Endothelial cell of umbilical vein (primary cell): ENCODE data around the gene CHMP4B. TPM values are rescaled to one million over a fixed set of nuclear protein-coding genes. Genes with fewer than 3 reads are reported as not detected.

Experiments used
- BruUV-seq: library from RNA; stranded (reverse); fragments of 400-500 nt; replicated peaks from 2 replicates; lab custom pipeline; 2021; lab: Mats Ljungman, UMichigan
- CTCF ChIA-PET: fragments of 300-600, 350-600 bp; sonication (Branson Sonifier 250); formaldehyde crosslinking; loops from one replicate; lab custom pipeline; 2021; ENCODE audit warnings: antibody characterized with exemption, inconsistent platforms; lab: Charles Lee
- POLR2A ChIA-PET: fragments of 300-600, 350-600 bp; sonication (Branson Sonifier 250); formaldehyde crosslinking; loops from one replicate; lab custom pipeline; 2021; ENCODE audit warnings: antibody characterized with exemption, inconsistent platforms; lab: Charles Lee
- DNase-seq: peaks from one replicate; pipeline ENCODE4 v3.0.0-alpha.2; 2011; ENCODE audit warnings: low read depth, low spot score
- FAIRE-seq: peaks from 2 replicates; lab custom pipeline; 2011; peaks lifted over from hg19 to GRCh38; lab: Jason Lieb, UNC
- H2AFZ ChIP-seq: 2 replicates; pipeline ENCODE4 v1.6.0; 2012; ENCODE audit warnings: low read depth, low read length, control low read depth, inconsistent platforms
- H3K27ac ChIP-seq: 2 replicates; pipeline ENCODE4 v1.5.1; 2011; ENCODE audit warnings: low read depth, mild to moderate bottlenecking, control low read depth, low read length, moderate library complexity; ENCODE audit not compliant: insufficient read depth
- H3K27me3 ChIP-seq, 2 experiments: 2 replicates each; pipeline versions ENCODE4 v1.6.0 to v1.6.1; 2011; ENCODE audit warnings: low read length in 2 of 2, mixed read lengths in 1 of 2; ENCODE audit not compliant: control insufficient read depth in 2 of 2, insufficient read depth in 2 of 2
- H3K36me3 ChIP-seq, 2 experiments: 2 replicates in 1 of 2; 3 replicates in 1 of 2; pipeline ENCODE4 v1.5.1; 2011; ENCODE audit warnings: low read length in 2 of 2, mild to moderate bottlenecking in 1 of 2, moderate library complexity in 1 of 2; ENCODE audit not compliant: control insufficient read depth in 2 of 2, insufficient read depth in 2 of 2; ENCODE audit errors: extremely low read depth in 1 of 2
- H3K4me1 ChIP-seq: 3 replicates; pipeline ENCODE4 v1.5.1; 2011; ENCODE audit warnings: mild to moderate bottlenecking, low read length; ENCODE audit not compliant: control insufficient read depth, insufficient read depth; ENCODE audit errors: extremely low read depth
- H3K4me2 ChIP-seq: 2 replicates; pipeline ENCODE4 v1.6.1; 2011; ENCODE audit warnings: low read length, control low read depth, mixed read lengths; ENCODE audit not compliant: insufficient read depth
- H3K4me3 ChIP-seq, 3 experiments: fragments of 200-600 bp in 1 of 3; sonication (generic), shearing (Covaris generic) in 1 of 3; replicated peaks in 1 of 3; 2 replicates each; pipeline ENCODE4 v1.5.1; 2011 to 2016; ENCODE audit warnings: control low read depth in 3 of 3, low read length in 3 of 3, mild to moderate bottlenecking in 2 of 3, inconsistent platforms in 1 of 3, low read depth in 1 of 3, moderate library complexity in 1 of 3; ENCODE audit not compliant: insufficient read depth in 1 of 3
- H3K79me2 ChIP-seq: 2 replicates; pipeline ENCODE4 v1.6.0; 2012; ENCODE audit warnings: low read length, inconsistent platforms; ENCODE audit not compliant: control insufficient read depth, insufficient read depth
- H3K9ac ChIP-seq: replicated peaks from 2 replicates; pipeline ENCODE3; 2011; ENCODE audit warnings: low read length, control low read depth; ENCODE audit not compliant: insufficient read depth; ENCODE audit errors: extremely low read depth
- H3K9me1 ChIP-seq: replicated peaks from 3 replicates; pipeline ENCODE4 v1.6.0; 2011; ENCODE audit warnings: mild to moderate bottlenecking, low read length; ENCODE audit not compliant: control insufficient read depth, insufficient read depth; ENCODE audit errors: extremely low read depth
- H3K9me3 ChIP-seq: replicated peaks from 2 replicates; pipeline ENCODE4 v1.5.1; 2012; ENCODE audit warnings: low read length, inconsistent platforms; ENCODE audit not compliant: control insufficient read depth, insufficient read depth
- H4K20me1 ChIP-seq: replicated peaks from 2 replicates; pipeline ENCODE3; 2011; ENCODE audit warnings: mild to moderate bottlenecking, low read length; ENCODE audit not compliant: control insufficient read depth, insufficient read depth; ENCODE audit errors: extremely low read depth
- EZH2 ChIP-seq: IDR thresholded peaks from 2 replicates; pipeline ENCODE4 v1.6.1; 2012; ENCODE audit warnings: borderline replicate concordance, low read depth, mild to moderate bottlenecking, moderate library complexity, low read length, inconsistent platforms; ENCODE audit not compliant: severe bottlenecking
- FOS ChIP-seq: IDR thresholded peaks from 2 replicates; pipeline ENCODE4 v1.6.1; 2011; ENCODE audit warnings: mild to moderate bottlenecking, low read length, moderate library complexity, borderline replicate concordance; ENCODE audit not compliant: insufficient read depth
- GATA2 ChIP-seq: IDR thresholded peaks from 2 replicates; pipeline ENCODE4 v1.7.0; 2011; ENCODE audit warnings: low read depth, mild to moderate bottlenecking, moderate library complexity, mixed read lengths, low read length; ENCODE audit not compliant: insufficient read length, insufficient read depth
- JUN ChIP-seq: IDR thresholded peaks from 2 replicates; pipeline ENCODE4 v1.6.1; 2011; ENCODE audit warnings: borderline replicate concordance, low read depth; ENCODE audit not compliant: insufficient read length, insufficient read depth
- MAX ChIP-seq: IDR thresholded peaks from 2 replicates; pipeline ENCODE4 v1.6.1; 2011; ENCODE audit not compliant: insufficient read depth, insufficient read length
- MYC ChIP-seq: IDR thresholded peaks from one replicate; pipeline ENCODE4 v1.6.1; 2011; ENCODE audit warnings: mild to moderate bottlenecking, low read depth, low read length
- POLR2A ChIP-seq: IDR thresholded peaks from 2 replicates; pipeline ENCODE4 v1.6.1; 2012; ENCODE audit warnings: low read depth, mild to moderate bottlenecking, control low read depth, low read length
- POLR2AphosphoS5 ChIP-seq: IDR thresholded peaks from 2 replicates; pipeline ENCODE4 v1.6.1; 2012; ENCODE audit warnings: low read depth, mild to moderate bottlenecking, control low read depth, low read length, moderate library complexity; ENCODE audit not compliant: insufficient read depth
- dilution Hi-C: fragments of 300-500 bp; cut with MboI; formaldehyde crosslinking; loops from one replicate; pipeline ENCODE4 v1.15.0; 2019; ENCODE audit warnings: low sequenced_read_pairs; ENCODE audit not compliant: extremely low pct_ligation_motif_present
- intact Hi-C: fragments of 100-400 bp; cut with micrococcal nuclease; formaldehyde crosslinking; loops from one replicate; pipeline ENCODE4 v1.10.0; 2022
- polyA plus RNA-seq, 4 experiments: library from polyadenylated mRNA; depleted of rRNA in 3 of 4; stranded (reverse) in 3 of 4; unstranded in 1 of 4; fragments of >200 nt; gene quantifications; 2 replicates each; pipeline versions ENCODE4 v1.2.1 to v1.2.3, GENCODE V29; 2011 to 2012; ENCODE audit warnings: missing spikeins in 1 of 4
- total RNA-seq: library from RNA; stranded (reverse); gene quantifications from 2 replicates; pipeline ENCODE4 v1.2.3, GENCODE V29; 2021
- TF ChIP-seq, protein P1 (sequence below), 2 donors: IDR thresholded peaks; 1 replicate in 1 of 2; 2 replicates in 1 of 2; pipeline ENCODE4 v1.5.1; 2011; ENCODE audit warnings: low read length in 2 of 2, mild to moderate bottlenecking in 2 of 2, moderate library complexity in 2 of 2, control low read depth in 1 of 2, inconsistent platforms in 1 of 2, low read depth in 1 of 2; ENCODE audit not compliant: insufficient read depth in 1 of 2; ENCODE audit errors: extremely low read depth in 1 of 2

Gene CHMP4B
- total and polyA plus RNA-seq, 2 donors (not counting 3 experiments of a cell fraction or from before 2014, with no cell fraction given): 64.7 to 112 TPM

DNA sequence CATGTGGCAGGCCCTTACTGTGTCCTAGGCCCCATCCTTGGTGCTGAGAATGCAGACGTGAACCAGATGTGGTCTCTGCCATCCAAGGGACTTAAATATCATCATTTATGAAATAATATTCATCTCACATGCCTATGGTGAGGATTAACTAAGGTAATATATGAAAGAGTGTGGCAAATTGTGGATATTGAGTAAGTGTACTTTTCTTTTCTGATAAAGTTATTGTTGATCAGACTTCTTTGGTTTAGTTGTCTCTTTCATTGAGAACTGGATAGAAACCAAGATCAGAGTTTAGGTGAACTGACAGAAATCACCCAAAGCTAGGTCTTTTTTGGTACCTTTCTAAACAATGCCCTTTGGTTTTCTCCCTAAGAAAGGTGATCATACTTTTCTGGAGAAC, 5.0 kb downstream of the CHMP4B start:
- Histone ChIP-seq H3K9me3 (no peaks in the 10 kb centered on the region), H4K20me1 (peaks cover 25% of the 10 kb centered on the region), H2AFZ (no peak overlapping the region), H3K4me1 (peaks cover 23% of the 10 kb centered on the region), H3K9me1 (peaks cover 2% of the 10 kb centered on the region), H3K79me2 (peaks cover 95% of the 10 kb centered on the region), H3K27me3 (no peaks in the 10 kb centered on the region), H3K4me2 (no peak overlapping the region), H3K36me3 (peaks cover 0 to 3% of the 10 kb centered on the region in 2 experiments), H3K27ac (no peak overlapping the region), H3K4me3 (no peak overlapping the region), H3K9ac (no peak overlapping the region)
- ChIA-PET POLR2A (no interaction called here), CTCF (no interaction called here)
- intact Hi-C loops (no loop called here), dilution Hi-C loops (no loop called here)
- DNase-seq (no peak), FAIRE-seq (no peak)
- BruUV-seq: no TSS peak
- TF ChIP-seq MYC (no peak), EZH2 (no peak), POLR2A (no peak), FOS (no peak), POLR2AphosphoS5 (no peak), JUN (no peak), GATA2 (no peak), MAX (no peak)
- TF ChIP-seq, protein P1, sequence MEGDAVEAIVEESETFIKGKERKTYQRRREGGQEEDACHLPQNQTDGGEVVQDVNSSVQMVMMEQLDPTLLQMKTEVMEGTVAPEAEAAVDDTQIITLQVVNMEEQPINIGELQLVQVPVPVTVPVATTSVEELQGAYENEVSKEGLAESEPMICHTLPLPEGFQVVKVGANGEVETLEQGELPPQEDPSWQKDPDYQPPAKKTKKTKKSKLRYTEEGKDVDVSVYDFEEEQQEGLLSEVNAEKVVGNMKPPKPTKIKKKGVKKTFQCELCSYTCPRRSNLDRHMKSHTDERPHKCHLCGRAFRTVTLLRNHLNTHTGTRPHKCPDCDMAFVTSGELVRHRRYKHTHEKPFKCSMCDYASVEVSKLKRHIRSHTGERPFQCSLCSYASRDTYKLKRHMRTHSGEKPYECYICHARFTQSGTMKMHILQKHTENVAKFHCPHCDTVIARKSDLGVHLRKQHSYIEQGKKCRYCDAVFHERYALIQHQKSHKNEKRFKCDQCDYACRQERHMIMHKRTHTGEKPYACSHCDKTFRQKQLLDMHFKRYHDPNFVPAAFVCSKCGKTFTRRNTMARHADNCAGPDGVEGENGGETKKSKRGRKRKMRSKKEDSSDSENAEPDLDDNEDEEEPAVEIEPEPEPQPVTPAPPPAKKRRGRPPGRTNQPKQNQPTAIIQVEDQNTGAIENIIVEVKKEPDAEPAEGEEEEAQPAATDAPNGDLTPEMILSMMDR (IDR thresholded peaks at IDR 0.05; ENCODE audit: extremely low read depth in 1 of 2, insufficient read depth in 1 of 2, low read depth in 1 of 2, low read length in 2 of 2): no peak
